ENCODE results near the gene PERM1. TPM values are rescaled to one million over a fixed set of nuclear protein-coding genes. Genes with fewer than 3 reads are reported as not detected.

Gene PERM1
- total RNA-seq, 2 experiments from 2014 or later: not detected

DNA sequence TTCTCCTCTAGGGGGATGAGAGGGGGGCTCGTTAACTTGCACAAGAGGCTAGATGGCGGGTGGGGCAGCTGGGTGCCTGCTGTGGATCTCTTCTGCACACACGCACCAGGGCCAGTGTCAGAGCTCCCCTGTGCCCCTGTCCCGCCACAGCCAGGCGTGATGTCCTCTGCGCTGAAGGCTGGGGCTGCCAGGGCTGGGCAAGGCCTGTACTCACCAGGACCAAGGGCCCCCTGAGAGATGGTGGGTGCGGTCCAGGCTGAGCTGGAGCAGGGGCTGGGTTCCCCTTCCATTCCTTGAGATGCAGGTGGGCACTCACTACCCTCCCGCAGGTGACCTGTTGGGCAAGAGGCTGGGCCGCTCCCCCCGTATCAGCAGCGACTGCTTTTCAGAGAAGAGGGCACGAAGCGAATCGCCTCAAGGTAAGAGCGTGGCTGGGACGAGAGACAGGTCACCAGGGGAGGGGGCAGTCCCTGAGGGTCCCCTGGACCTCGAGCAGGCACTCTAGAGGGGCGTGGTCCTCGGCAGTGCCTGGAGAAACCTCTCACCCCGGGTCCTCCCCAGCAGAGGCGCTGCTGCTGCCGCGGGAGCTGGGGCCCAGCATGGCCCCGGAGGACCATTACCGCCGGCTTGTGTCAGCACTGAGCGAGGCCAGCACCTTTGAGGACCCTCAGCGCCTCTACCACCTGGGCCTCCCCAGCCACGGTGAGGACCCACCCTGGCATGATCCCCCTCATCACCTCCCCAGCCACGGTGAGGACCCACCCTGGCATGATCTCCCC, 43.0 kb downstream of the PERM1 start:
- no peak overlapping the region for H3K4me3 Mint-ChIP-seq
- no peaks in the 10 kb centered on the region for H3K36me3 Mint-ChIP-seq
- ATAC-seq: no peak
- CTCF ChIA-PET: interaction anchor here (0.7 to 2.7 kb wide), 6 partner anchors 13 to 160 kb away, joined by 3 to 18 read pairs (median 4); no protein-coding TSS in a partner anchor
- H3K9me3 Mint-ChIP-seq (ENCODE audit: low read depth): no peaks in the 10 kb centered on the region
- peaks cover 12% of the 10 kb centered on the region for H3K4me1 Mint-ChIP-seq
- no peak overlapping the region for H3K27ac Mint-ChIP-seq
- H3K27me3 Mint-ChIP-seq: peaks cover 47% of the 10 kb centered on the region
- DNase-seq: no peak

DNA sequence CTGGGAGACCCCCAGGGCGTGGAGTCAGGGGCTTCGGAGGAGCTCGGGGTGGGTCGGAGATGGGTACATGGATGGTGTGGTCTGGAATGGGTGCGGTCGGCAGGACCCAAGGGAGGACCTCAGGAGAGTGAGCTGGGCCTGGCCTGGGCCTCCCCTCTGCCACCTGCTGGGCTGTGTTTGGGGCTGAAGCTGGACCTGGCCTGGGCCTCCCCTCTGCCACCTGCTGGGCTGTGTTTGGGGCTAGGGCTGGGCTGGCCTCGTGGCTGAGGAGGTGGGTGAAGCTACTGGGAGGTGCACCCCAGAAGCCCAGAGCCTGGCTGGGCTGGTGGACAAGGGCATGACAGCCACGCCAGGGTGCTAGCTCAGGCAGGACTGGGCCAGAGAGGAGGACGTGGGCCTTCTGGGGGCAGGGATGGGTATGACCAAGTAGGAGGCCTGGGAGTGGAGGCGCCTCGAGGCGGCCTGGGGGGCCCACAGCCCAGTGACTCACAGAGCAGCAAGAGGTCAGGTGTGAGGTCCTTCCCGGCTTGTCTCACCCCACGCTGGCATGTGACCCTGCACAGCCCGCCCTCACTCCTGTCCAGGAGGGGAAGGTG, 43.7 kb downstream of the PERM1 start:
- H3K27ac Mint-ChIP-seq: no peak overlapping the region
- H3K27me3 Mint-ChIP-seq: peaks cover 46% of the 10 kb centered on the region
- no peaks in the 10 kb centered on the region for H3K36me3 Mint-ChIP-seq
- peaks cover 12% of the 10 kb centered on the region for H3K4me1 Mint-ChIP-seq
- DNase-seq: no peak
- CTCF ChIA-PET: interaction anchor here (0.7 to 2.7 kb wide), 6 partner anchors 12 to 160 kb away, joined by 3 to 18 read pairs (median 4); no protein-coding TSS in a partner anchor
- no peaks in the 10 kb centered on the region for H3K9me3 Mint-ChIP-seq (ENCODE audit: low read depth)
- no peak for ATAC-seq
- no peak overlapping the region for H3K4me3 Mint-ChIP-seq

DNA sequence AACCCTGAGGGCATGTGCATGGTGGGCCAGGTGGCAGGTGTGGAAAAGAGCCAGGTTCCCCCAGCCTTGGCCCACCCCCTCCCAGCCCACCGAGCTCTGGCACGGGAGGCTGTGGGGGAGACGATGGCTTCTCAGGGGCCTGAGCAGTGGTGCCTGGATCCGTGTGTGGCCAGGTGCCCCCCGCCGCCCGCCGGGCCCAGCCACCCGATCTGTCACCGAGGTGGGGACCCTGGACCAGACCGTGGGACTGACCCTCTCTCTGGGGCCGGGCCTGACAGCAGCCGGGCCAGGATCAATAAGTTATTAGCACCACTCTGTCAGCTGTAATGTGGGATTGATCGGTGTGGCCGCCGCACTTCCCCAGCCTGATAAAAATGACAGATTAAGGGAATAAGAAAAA, 44.4 kb downstream of the PERM1 start:
- Mint-ChIP-seq H3K4me1 (peaks cover 9% of the 10 kb centered on the region), H3K9me3 (ENCODE audit: low read depth) (no peaks in the 10 kb centered on the region), H3K36me3 (no peaks in the 10 kb centered on the region), H3K27ac (no peak overlapping the region), H3K27me3 (peaks cover 45% of the 10 kb centered on the region), H3K4me3 (no peak overlapping the region)
- ATAC-seq (no peak), DNase-seq (no peak)
- CTCF ChIA-PET: interaction anchor here (1.2 to 2.7 kb wide), 3 partner anchors 21 to 42 kb away, joined by 3 to 18 read pairs (median 5); no protein-coding TSS in a partner anchor

DNA sequence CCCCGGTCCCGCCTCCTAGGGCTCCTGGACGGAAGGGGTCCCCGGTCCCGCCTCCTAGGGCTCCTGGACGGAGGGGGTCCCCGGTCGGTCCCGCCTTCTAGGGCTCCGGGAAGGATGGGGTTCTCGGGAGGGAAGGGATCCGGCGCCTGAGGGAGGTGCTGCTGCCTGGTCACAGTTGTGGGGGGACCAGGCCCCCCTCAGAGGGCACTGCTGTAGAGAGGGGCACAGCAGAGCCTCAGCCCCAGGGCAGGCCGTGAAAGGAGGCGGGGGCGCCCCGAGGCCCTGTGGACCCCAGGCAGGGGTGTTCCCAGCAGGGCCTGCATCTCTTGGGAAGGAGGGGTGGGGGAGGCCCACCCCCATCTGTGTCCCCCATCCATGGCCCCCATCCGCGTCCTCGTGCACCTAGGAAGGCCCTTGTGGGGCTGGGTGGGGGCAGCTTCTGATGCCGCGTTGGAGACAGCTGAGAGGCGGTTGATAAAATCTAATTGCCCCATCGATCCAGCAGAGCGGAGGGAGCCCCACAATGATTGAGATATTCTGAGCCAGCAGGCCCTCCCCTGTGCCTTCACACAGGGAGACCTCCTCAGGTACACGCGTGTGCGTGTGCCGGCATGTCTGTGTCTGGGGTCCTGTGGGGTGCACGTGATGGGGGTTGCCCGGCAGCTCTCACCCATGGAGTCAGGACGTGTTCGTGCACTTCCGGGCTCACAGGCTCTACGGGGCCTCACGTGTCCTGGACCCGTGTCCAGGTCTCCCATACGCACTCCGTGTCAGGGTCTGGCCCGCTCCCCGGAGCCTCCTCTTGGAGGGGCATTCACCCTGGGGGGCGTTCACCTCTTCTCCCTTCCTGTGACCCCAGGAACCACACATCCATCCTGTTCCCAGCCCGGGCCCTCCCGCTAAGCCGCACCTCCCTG, 45.3 kb downstream of the PERM1 start:
- no peak overlapping the region for H3K27ac Mint-ChIP-seq
- H3K4me3 Mint-ChIP-seq: no peak overlapping the region
- ATAC-seq (no peak), DNase-seq (no peak)
- CTCF ChIA-PET: no interaction called here
- no peaks in the 10 kb centered on the region for H3K9me3 Mint-ChIP-seq (ENCODE audit: low read depth)
- peaks cover 10% of the 10 kb centered on the region for H3K4me1 Mint-ChIP-seq
- peaks cover 45% of the 10 kb centered on the region for H3K27me3 Mint-ChIP-seq
- H3K36me3 Mint-ChIP-seq: no peaks in the 10 kb centered on the region

DNA sequence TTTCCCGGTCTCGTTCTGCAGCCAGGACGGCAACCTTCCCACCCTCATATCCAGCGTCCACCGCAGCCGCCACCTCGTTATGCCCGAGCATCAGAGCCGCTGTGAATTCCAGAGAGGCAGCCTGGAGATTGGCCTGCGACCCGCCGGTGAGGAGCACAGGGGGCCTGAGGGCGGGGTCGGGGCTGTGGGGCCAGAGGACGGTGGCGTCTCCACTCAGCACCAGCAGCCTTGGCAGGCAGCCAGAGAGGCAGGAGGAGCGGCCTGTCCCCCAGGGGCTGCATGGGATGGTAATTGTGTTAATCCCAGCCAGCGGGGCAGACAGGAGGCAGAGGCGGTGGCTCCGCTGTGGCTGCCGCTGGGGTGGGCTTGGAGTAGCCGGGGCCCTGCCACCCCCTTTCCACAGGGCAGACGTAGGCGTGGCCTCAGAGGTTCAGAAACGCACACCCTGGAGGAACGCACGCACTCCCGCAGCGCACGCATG, 46.1 kb downstream of the PERM1 start:
- peaks cover 9% of the 10 kb centered on the region for H3K4me1 Mint-ChIP-seq
- CTCF ChIA-PET: no interaction called here

DNA sequence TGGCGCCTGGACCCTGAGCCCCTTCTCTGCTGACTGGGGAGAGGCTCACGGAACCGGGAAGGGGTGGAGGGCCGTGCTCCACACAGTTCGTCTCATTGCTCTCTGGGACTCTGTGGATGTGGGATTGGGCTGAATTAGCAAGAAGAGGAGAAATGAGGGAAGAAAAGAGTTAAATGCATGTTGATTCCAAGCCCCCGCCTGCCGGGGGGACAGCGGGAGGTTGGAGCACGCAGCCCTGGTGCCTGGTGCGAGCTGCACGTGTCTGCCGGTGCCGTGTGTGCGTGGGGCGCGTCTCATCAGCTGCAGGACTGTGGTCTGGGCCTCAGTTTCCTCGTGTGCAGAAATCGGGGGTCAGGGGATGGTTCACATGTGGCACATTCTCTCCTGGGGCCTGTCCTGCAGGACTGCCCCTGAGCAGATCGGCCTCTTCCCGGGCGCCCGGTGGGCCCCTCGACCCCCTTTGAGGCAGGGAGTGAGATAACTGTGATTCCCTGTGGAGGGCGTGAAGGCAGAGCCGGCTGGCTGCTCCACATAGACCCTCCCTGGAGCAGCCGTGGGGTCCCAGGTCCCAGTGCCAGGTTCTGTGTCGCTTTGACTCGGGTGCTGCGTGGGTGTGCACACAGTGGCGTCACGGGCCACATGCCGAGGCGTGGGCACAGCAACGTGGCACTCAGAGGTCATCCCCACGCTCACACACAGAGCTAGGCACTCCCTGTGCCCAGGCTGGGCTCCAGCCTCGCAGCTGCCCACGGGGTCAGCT, 46.7 kb downstream of the PERM1 start:
- no peak overlapping the region for H3K27ac Mint-ChIP-seq
- peaks cover 5% of the 10 kb centered on the region for H3K4me1 Mint-ChIP-seq
- H3K9me3 Mint-ChIP-seq (ENCODE audit: low read depth): no peaks in the 10 kb centered on the region
- CTCF ChIA-PET: no interaction called here
- ATAC-seq (no peak), DNase-seq (no peak)
- peaks cover 37% of the 10 kb centered on the region for H3K27me3 Mint-ChIP-seq
- no peaks in the 10 kb centered on the region for H3K36me3 Mint-ChIP-seq
- H3K4me3 Mint-ChIP-seq: no peak overlapping the region

More for the DNA sequence above, 46.1 kb downstream of the PERM1 start:
- ATAC-seq (no peak), DNase-seq (no peak)
- H3K4me3 Mint-ChIP-seq: no peak overlapping the region
- no peaks in the 10 kb centered on the region for H3K36me3 Mint-ChIP-seq
- H3K27me3 Mint-ChIP-seq: peaks cover 42% of the 10 kb centered on the region
- no peaks in the 10 kb centered on the region for H3K9me3 Mint-ChIP-seq (ENCODE audit: low read depth)
- no peak overlapping the region for H3K27ac Mint-ChIP-seq

DNA sequence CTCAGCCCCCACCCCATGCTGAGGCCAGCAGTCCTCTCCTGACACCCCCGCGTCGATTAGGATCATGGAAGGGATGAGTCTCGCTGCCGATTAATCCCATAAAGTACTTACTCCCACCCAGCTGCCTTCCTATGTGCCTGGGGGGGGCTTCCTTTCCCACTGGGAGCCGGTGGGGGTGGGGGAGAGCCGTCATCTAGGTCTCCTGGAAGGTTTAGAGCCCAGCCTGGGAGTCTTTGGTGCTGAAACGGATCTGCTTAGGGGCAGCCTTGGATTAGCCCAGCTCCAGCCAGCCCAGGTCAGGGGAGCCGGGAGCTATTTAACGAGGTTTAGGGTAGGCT, 48.3 kb downstream of the PERM1 start:
- H3K9me3 Mint-ChIP-seq (ENCODE audit: low read depth): no peaks in the 10 kb centered on the region
- DNase-seq: no peak
- ATAC-seq: no peak

DNA sequence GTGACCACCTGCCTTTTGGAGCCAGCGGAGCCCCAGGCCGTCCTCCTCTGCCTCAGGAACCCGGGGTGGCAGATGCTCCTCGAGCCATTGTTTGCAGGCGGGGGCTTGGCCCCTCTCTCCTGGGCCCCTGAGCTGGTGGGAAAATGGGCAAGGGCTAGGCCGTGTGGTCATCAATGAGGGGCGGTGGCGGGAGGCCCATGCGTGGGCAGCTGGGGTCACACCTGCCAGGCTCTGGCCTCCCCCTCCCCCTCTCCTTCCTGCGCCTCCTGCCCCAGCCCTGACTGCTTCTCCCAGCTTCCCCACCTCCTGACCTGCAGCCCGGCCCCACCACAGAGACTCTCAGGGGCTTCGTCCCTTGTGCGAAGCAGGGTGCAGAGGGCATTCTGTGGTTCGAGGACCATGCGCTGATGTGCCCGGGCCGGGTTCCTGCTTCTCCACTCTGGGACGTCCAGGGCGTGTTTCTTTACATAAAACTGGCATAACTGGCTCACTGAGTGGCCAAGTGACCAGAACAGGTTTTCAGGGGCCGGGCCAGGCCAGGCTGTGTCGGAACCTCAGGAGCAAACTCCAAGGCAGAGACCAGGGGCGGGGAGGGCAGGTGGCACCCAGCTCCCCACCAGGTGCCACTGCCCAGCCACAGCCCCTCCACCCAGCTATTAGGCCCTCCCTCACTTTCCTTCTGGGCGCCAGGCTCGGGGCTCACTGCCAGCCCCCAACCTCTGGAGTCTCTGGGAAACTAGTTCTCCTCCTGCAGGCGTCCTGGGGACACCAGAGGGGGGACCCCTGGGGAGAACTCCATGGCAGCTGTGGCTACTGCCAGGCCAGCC, 48.9 kb downstream of the PERM1 start:
- CTCF ChIA-PET: interaction anchor here (1.0 to 1.9 kb wide), 2 partner anchors 8 to 52 kb away, joined by 3 to 4 read pairs; no protein-coding TSS in a partner anchor
- Mint-ChIP-seq H3K4me3 (no peak overlapping the region), H3K27me3 (peaks cover 29% of the 10 kb centered on the region), H3K27ac (no peak overlapping the region), H3K4me1 (peaks cover 5% of the 10 kb centered on the region), H3K9me3 (ENCODE audit: low read depth) (no peaks in the 10 kb centered on the region), H3K36me3 (no peaks in the 10 kb centered on the region)
- no peak for ATAC-seq
- DNase-seq: no peak

More for the DNA sequence above, 48.3 kb downstream of the PERM1 start:
- H3K4me3 Mint-ChIP-seq: no peak overlapping the region
- H3K4me1 Mint-ChIP-seq: peaks cover 5% of the 10 kb centered on the region
- no peak overlapping the region for H3K27ac Mint-ChIP-seq
- CTCF ChIA-PET: interaction anchor here (1.0 kb wide), 1 partner anchor 51 kb away, joined by 3 read pairs; no protein-coding TSS in a partner anchor
- no peaks in the 10 kb centered on the region for H3K36me3 Mint-ChIP-seq
- peaks cover 31% of the 10 kb centered on the region for H3K27me3 Mint-ChIP-seq

DNA sequence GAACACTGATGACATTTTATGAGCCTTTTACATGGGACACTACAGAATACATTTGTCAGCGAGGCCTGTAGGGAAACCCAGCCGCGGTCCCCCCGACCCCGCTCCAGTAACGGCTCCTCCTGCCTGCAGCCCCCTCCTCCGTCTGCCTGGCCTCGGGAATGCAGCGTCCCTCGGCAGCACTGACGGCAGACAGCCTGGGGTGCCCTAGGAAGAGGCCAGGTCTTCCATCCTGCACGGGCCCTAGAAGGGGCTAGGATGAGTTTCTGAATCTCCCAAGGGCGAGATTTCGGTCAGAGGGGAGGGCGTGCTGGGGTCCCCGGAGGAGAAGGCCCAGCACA, 49.8 kb downstream of the PERM1 start:
- H3K36me3 Mint-ChIP-seq: no peaks in the 10 kb centered on the region
- H3K27ac Mint-ChIP-seq: no peak overlapping the region
- CTCF ChIA-PET: interaction anchor here (1.0 to 1.9 kb wide), 2 partner anchors 9 to 26 kb away, joined by 4 read pairs; no protein-coding TSS in a partner anchor
- H3K4me1 Mint-ChIP-seq: peaks cover 5% of the 10 kb centered on the region
- peaks cover 33% of the 10 kb centered on the region for H3K27me3 Mint-ChIP-seq
- no peak overlapping the region for H3K4me3 Mint-ChIP-seq
- ATAC-seq (no peak), DNase-seq (no peak)
- H3K9me3 Mint-ChIP-seq (ENCODE audit: low read depth): no peaks in the 10 kb centered on the region

DNA sequence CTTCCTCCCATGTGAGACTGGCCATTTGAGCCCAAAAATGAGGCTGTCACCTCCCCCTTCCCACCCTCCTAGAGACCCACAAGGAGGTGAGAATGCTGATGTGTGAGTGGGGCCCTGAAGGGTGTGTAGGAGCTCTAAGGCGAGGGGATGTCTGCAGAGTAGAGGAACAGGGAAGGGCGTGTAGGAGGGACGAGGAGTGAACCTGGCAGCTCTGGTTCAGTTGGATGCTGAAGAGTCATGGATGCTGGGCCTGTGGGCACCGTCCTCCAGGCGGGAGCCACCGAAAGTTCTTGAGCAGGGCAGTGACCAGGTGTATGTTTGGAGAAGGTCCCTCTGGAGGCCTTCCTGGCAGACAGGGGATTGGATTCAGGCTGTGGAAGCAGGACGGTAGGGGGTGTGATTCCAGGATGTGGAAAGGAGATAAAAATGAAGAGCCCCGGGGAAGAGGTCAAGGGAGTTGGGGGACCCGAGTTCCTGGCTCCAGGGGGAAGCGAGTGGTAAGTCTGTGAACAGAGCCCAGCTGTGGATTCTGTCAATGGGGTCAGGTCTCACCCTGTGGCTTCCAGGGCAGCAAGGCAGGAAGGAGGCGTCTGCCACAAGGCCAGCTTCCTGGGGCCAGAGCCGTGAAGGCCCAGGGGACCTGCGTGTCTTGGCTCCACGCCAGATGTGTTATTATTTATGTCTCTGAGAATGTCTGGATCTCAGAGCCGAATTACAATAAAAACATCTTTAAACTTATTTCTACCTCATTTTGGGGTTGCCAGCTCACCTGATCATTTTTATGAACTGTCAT, 50.3 kb downstream of the PERM1 start:
- H3K27me3 Mint-ChIP-seq: peaks cover 39% of the 10 kb centered on the region
- no peak overlapping the region for H3K27ac Mint-ChIP-seq
- CTCF ChIA-PET: interaction anchor here (1.0 to 1.9 kb wide), 2 partner anchors 9 to 25 kb away, joined by 4 read pairs; no protein-coding TSS in a partner anchor
- no peak for DNase-seq
- H3K4me3 Mint-ChIP-seq: no peak overlapping the region
- no peaks in the 10 kb centered on the region for H3K9me3 Mint-ChIP-seq (ENCODE audit: low read depth)
- H3K36me3 Mint-ChIP-seq: no peaks in the 10 kb centered on the region
- peaks cover 5% of the 10 kb centered on the region for H3K4me1 Mint-ChIP-seq
- no peak for ATAC-seq

DNA sequence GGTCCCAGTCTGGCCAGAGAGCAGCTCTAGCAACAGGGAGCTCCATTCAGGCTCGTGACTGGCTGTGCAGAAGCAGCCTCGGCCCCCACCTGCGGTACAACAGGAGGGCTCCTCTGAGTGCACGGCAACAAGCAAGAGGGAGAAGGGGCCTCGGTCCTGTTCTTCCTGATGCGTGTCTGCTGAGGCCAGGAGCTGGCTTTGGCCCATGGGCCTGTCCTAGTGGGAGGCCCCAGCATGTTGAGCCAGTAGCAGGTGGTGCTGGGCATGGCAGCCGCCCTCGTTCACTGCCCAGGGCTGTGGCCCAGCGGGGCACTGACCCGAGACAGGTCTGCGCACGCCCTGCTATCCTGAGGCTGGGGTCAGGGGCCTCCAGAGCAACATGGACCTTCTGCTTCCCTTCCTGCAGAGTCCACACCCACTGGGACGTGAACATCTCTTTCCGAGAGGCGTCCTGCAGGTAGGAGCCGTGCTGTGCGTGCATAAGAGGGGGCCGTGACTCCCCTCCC, 51.2 kb downstream of the PERM1 start:
- H3K4me3 Mint-ChIP-seq: no peak overlapping the region
- DNase-seq: no peak
- peaks cover 47% of the 10 kb centered on the region for H3K27me3 Mint-ChIP-seq
- no peak for ATAC-seq
- peaks cover 5% of the 10 kb centered on the region for H3K4me1 Mint-ChIP-seq
- no peak overlapping the region for H3K27ac Mint-ChIP-seq
- H3K36me3 Mint-ChIP-seq: no peaks in the 10 kb centered on the region
- CTCF ChIA-PET: interaction anchor here (1.0 to 1.9 kb wide), 2 partner anchors 10 to 26 kb away, joined by 3 to 4 read pairs; no protein-coding TSS in a partner anchor
- H3K9me3 Mint-ChIP-seq (ENCODE audit: low read depth): no peaks in the 10 kb centered on the region

Data from activated CD8-positive, alpha-beta memory T cell treated with anti-CD3 and anti-CD28 coated beads, Interleukin-2, amount 10 ng/mL, durations not matched to agents 7 days and 5 days (primary cell).